K562 (cell line): ENCODE data around the gene CCDC194. TPM values are rescaled to one million over a fixed set of nuclear protein-coding genes. Genes with fewer than 3 reads are reported as not detected.
A peak's percentile ranks its signal among the peaks of the same experiment; 100 is the strongest.

Experiments used
- ATAC-seq: fragments of 200-7000 bp; cut with Tn5 transposase; 3 replicates; pipeline ENCODE4 v1.9.1; 2020; ENCODE audit warnings: moderate library complexity
- BruUV-seq: library from RNA; stranded (reverse); fragments of 400-500 nt; replicated peaks from 2 replicates; lab custom pipeline; 2021; lab: Mats Ljungman, UMichigan
- CTCF ChIA-PET: fragments of 300-600 bp; formaldehyde crosslinking; extraction: SDS; loops from one replicate; lab custom pipeline; 2021; ENCODE audit warnings: low intra/inter-chr PET ratio; lab: Yijun Ruan, JAX
- POLR2A ChIA-PET: fragments of 300-600, 350-650 bp; sonication (Branson Sonifier 250); formaldehyde crosslinking; extraction: SDS; loops from one replicate; lab custom pipeline; 2021; ENCODE audit warnings: antibody characterized with exemption, inconsistent platforms; lab: Yijun Ruan, JAX
- DNase-seq, 4 experiments: peaks; one replicate each; pipeline versions ENCODE4 v3.0.0 to v3.0.0-alpha.2; 2011 to 2018; ENCODE audit warnings: low spot score in 3 of 4, mixed read lengths in 3 of 4; ENCODE audit errors: extremely low read depth in 1 of 4
- FAIRE-seq: peaks from 2 replicates; lab custom pipeline; 2011; peaks lifted over from hg19 to GRCh38; lab: Jason Lieb, UNC
- H2AFZ ChIP-seq: 2 replicates; pipeline ENCODE4 v1.6.0; 2011; ENCODE audit warnings: low read depth, low read length, control low read depth, inconsistent platforms
- H3K27ac ChIP-seq: fragments of 200-600 bp; 3 replicates; pipeline ENCODE4 v1.8.0; 2011; ENCODE audit warnings: low read depth, mild to moderate bottlenecking, control low read depth, inconsistent platforms, low read length, moderate library complexity, mixed read lengths; ENCODE audit errors: extremely low read depth
- H3K27me3 ChIP-seq, 2 experiments: fragments of 300-600 bp in 1 of 2; 2 replicates in 1 of 2; 3 replicates in 1 of 2; pipeline versions ENCODE4 v1.6.0 to v1.8.0; 2011; ENCODE audit warnings: inconsistent platforms in 2 of 2, low read length in 2 of 2, mild to moderate bottlenecking in 1 of 2, mixed read lengths in 1 of 2, moderate library complexity in 1 of 2; ENCODE audit not compliant: control insufficient read depth in 2 of 2, insufficient read depth in 2 of 2
- H3K36me3 ChIP-seq: fragments of 300-600 bp; 3 replicates; pipeline ENCODE4 v1.8.0; 2011; ENCODE audit warnings: mild to moderate bottlenecking, low read length, inconsistent platforms; ENCODE audit not compliant: control insufficient read depth, insufficient read depth
- H3K4me1 ChIP-seq, 2 experiments: fragments of 200-600 bp in 1 of 2; replicated peaks in 1 of 2; 2 replicates in 1 of 2; 3 replicates in 1 of 2; pipeline versions ENCODE4 v1.5.1 to v1.8.0; 2011; ENCODE audit warnings: inconsistent platforms in 2 of 2, low read length in 2 of 2, mild to moderate bottlenecking in 1 of 2, mixed read lengths in 1 of 2, moderate library complexity in 1 of 2; ENCODE audit not compliant: control insufficient read depth in 2 of 2, insufficient read depth in 2 of 2
- H3K4me2 ChIP-seq: 2 replicates; pipeline ENCODE4 v1.6.1; 2011; ENCODE audit warnings: low read length, control low read depth, inconsistent platforms, mixed read lengths; ENCODE audit not compliant: insufficient read depth
- H3K4me3 ChIP-seq: fragments of 200-600 bp; sonication (generic), shearing (Covaris generic); 2 replicates; pipeline ENCODE4 v1.5.1; 2016; ENCODE audit warnings: control low read depth, inconsistent platforms
- H3K79me2 ChIP-seq: fragments of 200-600 bp; 3 replicates; pipeline ENCODE4 v1.8.0; 2011; ENCODE audit warnings: low read length, inconsistent platforms; ENCODE audit not compliant: control insufficient read depth, insufficient read depth
- H3K9ac ChIP-seq, 2 experiments: 2 replicates each; pipeline versions ENCODE4 v1.6.0 to v1.6.1; 2011; ENCODE audit warnings: low read depth in 2 of 2, low read length in 2 of 2, control low read depth in 1 of 2, inconsistent platforms in 1 of 2, mild to moderate bottlenecking in 1 of 2, mixed read lengths in 1 of 2; ENCODE audit not compliant: insufficient read depth in 1 of 2
- H3K9me1 ChIP-seq: one replicate; pipeline ENCODE4 v1.6.0; 2011; ENCODE audit warnings: inconsistent platforms, mild to moderate bottlenecking, low read length, moderate library complexity; ENCODE audit not compliant: control insufficient read depth, insufficient read depth
- H3K9me3 ChIP-seq: replicated peaks from 2 replicates; pipeline ENCODE4 v1.5.1; 2011; ENCODE audit warnings: low read depth, low read length, inconsistent platforms; ENCODE audit not compliant: control insufficient read depth, insufficient read depth
- H4K20me1 ChIP-seq: replicated peaks from 2 replicates; pipeline ENCODE4 v1.6.1; 2011; ENCODE audit warnings: low read length, inconsistent platforms, mixed read lengths; ENCODE audit not compliant: control insufficient read depth, insufficient read depth
- BMI1 ChIP-seq: fragments of 150-350 bp; IDR thresholded peaks from 2 replicates; pipeline ENCODE4 v1.6.1; 2014; ENCODE audit warnings: low read length
- C11orf30 ChIP-seq: fragments of 450-650 bp; IDR thresholded peaks from 2 replicates; pipeline ENCODE4 v1.6.1; 2016; ENCODE audit warnings: low read depth, mild to moderate bottlenecking
- CHCHD3 ChIP-seq: fragments of 250-450 bp; sonication (Bioruptor Pico); IDR thresholded peaks from 2 replicates; pipeline ENCODE4 v2.1.2; 2022; ENCODE audit warnings: mild to moderate bottlenecking
- FOS ChIP-seq: IDR thresholded peaks from 3 replicates; pipeline ENCODE4 v1.6.1; 2011; ENCODE audit not compliant: insufficient read length; ENCODE audit errors: extremely low read depth
- KAT8 ChIP-seq: fragments of 450-650 bp; IDR thresholded peaks from 2 replicates; pipeline ENCODE4 v1.6.1; 2016; ENCODE audit warnings: low read depth, mild to moderate bottlenecking
- MCM7 ChIP-seq, 2 experiments: fragments of 450-650 bp; IDR thresholded peaks; 2 replicates each; pipeline ENCODE4 v1.6.1; 2016 to 2018
- PCBP1 ChIP-seq: fragments of 200-400 bp; formaldehyde crosslinking; IDR thresholded peaks from 2 replicates; pipeline ENCODE4 v1.6.1; 2018; ENCODE audit warnings: mild to moderate bottlenecking, low read depth, low read length; ENCODE audit not compliant: poor library complexity, severe bottlenecking
- PKNOX1 ChIP-seq: fragments of 450-650 bp; IDR thresholded peaks from 2 replicates; pipeline ENCODE4 v1.6.1; 2016
- POLR2G ChIP-seq: fragments of 200-400 bp; formaldehyde crosslinking; IDR thresholded peaks from 2 replicates; pipeline ENCODE4 v1.6.1; 2017; ENCODE audit warnings: low read depth, mild to moderate bottlenecking, antibody characterized with exemption, low read length, moderate library complexity
- RBFOX2 ChIP-seq: fragments of 200-400 bp; formaldehyde crosslinking; IDR thresholded peaks from 2 replicates; pipeline ENCODE4 v1.6.1; 2017; ENCODE audit warnings: low read depth, mild to moderate bottlenecking, low read length, moderate library complexity
- SRSF9 ChIP-seq: fragments of 200-400 bp; formaldehyde crosslinking; IDR thresholded peaks from 2 replicates; pipeline ENCODE4 v1.6.1; 2017; ENCODE audit warnings: low read depth, low read length, borderline replicate concordance
- TCF3 ChIP-seq: sonication (generic); formaldehyde crosslinking; IDR thresholded peaks from 2 replicates; pipeline ENCODE4 v1.4.0; 2020; ENCODE audit warnings: mild to moderate bottlenecking, missing genetic modification reagents
- TFE3 ChIP-seq: fragments of 450-650 bp; formaldehyde crosslinking; IDR thresholded peaks from 2 replicates; pipeline ENCODE4 v1.4.0; 2020; ENCODE audit warnings: mild to moderate bottlenecking, mixed read lengths
- ZBTB17 ChIP-seq: fragments of 450-650 bp; formaldehyde crosslinking; IDR thresholded peaks from 2 replicates; pipeline ENCODE4 v1.4.0; 2020; ENCODE audit warnings: mild to moderate bottlenecking
- ZC3H4 ChIP-seq: sonication (generic); formaldehyde crosslinking; IDR thresholded peaks from 2 replicates; pipeline ENCODE4 v1.9.0; 2021; ENCODE audit warnings: missing genetic modification reagents, borderline replicate concordance
- ZNF3 ChIP-seq: fragments of 250-450 bp; sonication (Bioruptor Pico); IDR thresholded peaks from 2 replicates; pipeline ENCODE4 v1.5.0; 2021; ENCODE audit warnings: mild to moderate bottlenecking, moderate library complexity
- ZNF77 ChIP-seq: fragments of 250-450 bp; sonication (Bioruptor Pico); IDR thresholded peaks from 2 replicates; pipeline ENCODE4 v1.5.0; 2020
- WGBS: fragments of 100-300 bp; shearing (Covaris generic); methylation state at CpG from one replicate; pipeline ENCODE4 v1.1.6; 2016; ENCODE audit warnings: low coverage, mixed read lengths; ENCODE audit not compliant: insufficient coverage; ENCODE audit errors: missing lambda C conversion rate; 5-methylcytosine and 5-hydroxymethylcytosine counted together
- in situ Hi-C: fragments of 300-500 bp; cut with MboI; formaldehyde crosslinking; loops from 4 replicates; pipeline ENCODE4 v1.15.0; 2018; ENCODE audit warnings: inconsistent platforms, mixed read lengths
- intact Hi-C: fragments of 100-400 bp; cut with micrococcal nuclease; formaldehyde crosslinking; loops from 2 replicates; pipeline ENCODE4 v1.14.2; 2022
- polyA plus RNA-seq, 8 experiments: library from polyadenylated mRNA; depleted of rRNA in 4 of 8; stranded (reverse) in 5 of 8; unstranded in 3 of 8; fragments of >200 nt; fragmentation: Nextera tagmentation in 2 of 8; fragmentation: Illumina TruSeq in 1 of 8; extraction: Ambion mirVana in 2 of 8; extraction: Trizol in 1 of 8; gene quantifications; 2 replicates each; pipeline versions ENCODE4 v1.2.1 to v1.2.3, GENCODE V29; 2011 to 2014; ENCODE audit warnings: inconsistent platforms in 1 of 8, missing spikeins in 1 of 8
- total RNA-seq, 7 experiments: library from RNA; depleted of rRNA in 6 of 7; stranded (reverse); fragments of >200 nt in 6 of 7; fragmentation: Illumina TruSeq in 2 of 7; extraction: Trizol in 2 of 7; gene quantifications; 2 replicates each; pipeline versions ENCODE4 v1.2.1 to v1.2.3, GENCODE V29; 2011 to 2021; ENCODE audit warnings: low replicate concordance in 1 of 7

CCDC194 gene
- total and polyA plus RNA-seq, 9 of the 15 experiments (the other 6 are each of a cell fraction or from before 2014, with no cell fraction given): 0.13 to 1.3 (median 0.39) TPM; not detected in 3

GRCh38 chr19:17423429-17424208 is 29.6 kb upstream of the CCDC194 start:
- Histone ChIP-seq H3K27ac (no peak overlapping the region), H4K20me1 (no peaks in the 10 kb centered on the region), H3K79me2 (peaks cover 6% of the 10 kb centered on the region; the same call in 2 of the 3 replicates), H3K4me2 (no peak overlapping the region), H3K9me3 (no peaks in the 10 kb centered on the region), H2AFZ (no peak overlapping the region), H3K9me1 (no peaks in the 10 kb centered on the region), H3K27me3 (no peaks in the 10 kb centered on the region), H3K36me3 (0 out of 3 replicates have a peak, but pooled peaks cover 4% of the 10 kb centered on the region), H3K4me3 (no peak overlapping the region), H3K4me1 (peaks cover 6 to 34% of the 10 kb centered on the region in 2 experiments; a peak in 3 of 5 replicates), H3K9ac (peak overlapping the region in 1 of 2 experiments; percentile 76; a peak in 1 of 4 replicates)
- DNase-seq (no peak), FAIRE-seq (no peak), ATAC-seq (no peak)
- 79% methylated on average over 18 of the region's 20 CpGs for WGBS
- no TSS peak for BruUV-seq
- in situ Hi-C loops: no loop called here
- TF ChIP-seq ZC3H4: 0 out of 2 replicates have a peak, but pooled peaks have one; percentile 13
- no peak for TF ChIP-seq MCM7 (IDR thresholded peaks at IDR 0.05)
- TF ChIP-seq RBFOX2: peak; percentile 7; the same call in 1 of the 2 replicates
- TF ChIP-seq POLR2G: peak; percentile 42; the same call in 1 of the 2 replicates
- TF ChIP-seq PCBP1: no peak
- TF ChIP-seq TFE3: no peak
- TF ChIP-seq BMI1: no peak
- TF ChIP-seq C11orf30: no peak
- TF ChIP-seq ZNF77 (CRISPR knock-in tag): no peak
- TF ChIP-seq ZBTB17 (CRISPR knock-in tag): no peak
- TF ChIP-seq FOS: no peak
- TF ChIP-seq KAT8: no peak
- no peak for TF ChIP-seq TCF3 (CRISPR knock-in tag)
- TF ChIP-seq PKNOX1: no peak
- no peak for TF ChIP-seq ZNF3 (CRISPR knock-in tag)
- no peak for TF ChIP-seq SRSF9
- no peak for TF ChIP-seq CHCHD3 (CRISPR knock-in tag)
- intact Hi-C loops: no loop called here
- POLR2A ChIA-PET: no interaction called here
- CTCF ChIA-PET: interaction anchor here (1.1 kb wide), 1 partner anchor 73 kb away, joined by 3 read pairs; no protein-coding TSS in a partner anchor
